NCI-H510A treated with DMSO at 0.1 percent for 48 hours (cell line): ENCODE measurements around the gene TAF6L.

Experiments used
- DNase-seq: peaks from one replicate; lab custom pipeline; 2025; lab: John Stamatoyannopoulos, UW

Gene TAF6L

DNA sequence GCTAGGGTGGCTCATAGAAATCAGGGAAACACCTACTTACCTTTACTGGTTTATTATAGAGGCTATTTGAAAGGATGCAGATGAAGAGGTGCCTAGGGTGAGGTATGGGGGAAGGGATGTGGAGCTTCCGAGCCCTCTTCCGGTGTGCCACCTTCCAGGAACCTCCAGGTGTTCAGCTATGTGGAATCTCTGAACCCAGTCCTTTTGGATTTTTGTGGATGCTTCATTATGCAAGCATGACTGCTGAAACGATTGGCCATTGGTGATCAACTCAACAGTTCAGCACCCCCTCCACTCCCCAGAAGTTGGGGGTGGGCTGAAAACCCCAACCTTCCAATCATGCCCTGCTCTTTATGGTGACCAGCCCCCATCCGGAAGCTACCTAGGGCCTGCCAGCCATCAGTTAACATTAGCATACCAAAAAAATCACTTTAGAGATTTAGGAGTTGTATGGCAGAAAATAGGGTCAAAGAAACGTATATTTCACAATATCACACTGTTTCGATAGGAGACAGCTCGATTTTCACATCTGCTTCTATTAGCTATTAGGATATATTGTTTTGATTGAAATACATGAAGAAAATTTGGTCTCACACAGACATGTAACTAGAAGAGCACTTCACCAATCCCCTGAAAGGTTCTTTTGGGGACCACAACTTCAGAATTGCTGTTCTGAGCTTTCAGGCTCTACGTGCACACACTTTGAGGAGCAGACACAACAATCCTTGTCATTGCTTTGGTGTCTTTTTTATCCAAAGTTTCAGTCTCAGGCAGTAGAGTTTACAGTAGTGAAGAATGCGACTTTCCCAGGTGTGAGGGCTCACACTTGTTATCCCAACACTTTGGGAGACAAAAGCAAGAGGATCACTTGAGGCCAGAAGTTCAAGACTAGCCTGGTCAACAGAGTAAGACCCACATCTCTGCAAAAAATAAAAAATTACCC is 13.1 kb upstream of the TAF6L start:
- no peak for DNase-seq

DNA sequence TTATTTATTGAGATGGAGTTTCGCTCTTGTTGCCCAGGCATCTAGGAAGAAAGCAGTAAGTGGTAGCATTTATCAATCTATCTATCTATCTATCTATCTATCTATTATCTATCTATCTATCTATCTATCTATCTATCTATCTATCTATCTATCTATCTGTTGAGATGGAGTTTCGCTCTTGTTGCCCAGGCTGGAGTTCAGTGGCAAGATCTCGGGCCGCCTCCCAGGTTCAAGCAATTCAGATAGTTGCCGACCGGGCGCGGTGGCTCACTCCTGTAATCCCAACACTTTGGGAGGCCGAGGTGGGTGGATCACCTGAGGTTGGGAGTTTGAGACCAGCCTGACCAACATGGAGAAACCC is 10.3 kb upstream of the TAF6L start:
- DNase-seq = peak; percentile 10

DNA sequence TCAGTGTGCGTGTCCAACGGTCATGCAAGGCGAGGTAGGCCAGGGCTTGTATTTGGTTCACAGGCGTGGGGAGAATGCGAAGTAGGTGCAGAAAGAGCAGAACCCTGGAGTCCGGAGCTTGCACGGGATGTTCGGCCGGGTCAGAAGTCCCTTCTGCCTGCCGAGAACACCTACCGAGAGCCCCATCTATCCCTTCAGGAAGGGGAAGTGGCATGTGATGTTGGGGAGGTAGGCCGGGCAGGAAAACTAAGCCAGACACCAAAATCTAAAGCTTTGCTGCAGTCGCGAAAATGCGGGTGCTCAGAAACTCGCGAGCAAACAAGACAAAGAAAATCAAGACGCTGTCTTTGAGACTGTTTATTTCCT is 435 bp upstream of the TAF6L start:
- DNase-seq = no peak

DNA sequence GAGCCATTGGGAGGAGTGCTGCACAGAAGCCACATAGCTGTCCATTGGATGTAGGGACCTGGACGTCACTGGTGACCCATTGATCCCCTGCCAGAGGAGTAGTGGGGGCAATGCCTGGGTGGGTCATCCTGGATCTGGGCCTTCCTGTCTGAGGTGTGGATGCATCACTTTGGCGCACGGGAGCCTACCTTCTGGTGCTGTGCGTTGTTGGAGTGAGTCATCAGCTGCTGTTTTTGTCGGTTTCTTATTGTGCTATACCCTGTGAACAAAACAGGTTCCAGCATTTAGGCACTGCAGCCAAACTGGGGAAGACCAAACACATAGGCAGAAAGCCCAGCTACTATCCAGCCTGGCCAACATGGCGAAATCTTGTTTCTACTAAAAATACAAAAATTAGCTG is 3.2 kb downstream of the TAF6L start:
- DNase-seq = no peak

DNA sequence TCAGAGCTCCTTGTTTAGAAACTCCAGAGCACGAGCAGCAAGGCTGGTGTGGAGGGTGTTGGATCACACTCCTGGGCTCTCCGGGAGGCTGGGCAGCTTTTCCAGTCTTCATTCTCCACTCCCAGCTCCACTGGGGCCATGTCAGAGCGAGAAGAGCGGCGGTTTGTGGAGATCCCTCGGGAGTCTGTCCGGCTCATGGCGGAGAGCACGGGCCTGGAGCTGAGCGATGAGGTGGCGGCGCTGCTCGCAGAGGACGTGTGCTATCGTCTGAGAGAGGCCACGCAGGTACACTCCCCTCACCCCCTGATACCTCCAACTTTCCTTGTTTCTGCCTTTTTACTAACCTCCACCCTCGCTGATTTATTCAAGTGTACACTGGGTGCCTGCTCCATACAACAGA is 4.5 kb downstream of the TAF6L start:
- no peak for DNase-seq

DNA sequence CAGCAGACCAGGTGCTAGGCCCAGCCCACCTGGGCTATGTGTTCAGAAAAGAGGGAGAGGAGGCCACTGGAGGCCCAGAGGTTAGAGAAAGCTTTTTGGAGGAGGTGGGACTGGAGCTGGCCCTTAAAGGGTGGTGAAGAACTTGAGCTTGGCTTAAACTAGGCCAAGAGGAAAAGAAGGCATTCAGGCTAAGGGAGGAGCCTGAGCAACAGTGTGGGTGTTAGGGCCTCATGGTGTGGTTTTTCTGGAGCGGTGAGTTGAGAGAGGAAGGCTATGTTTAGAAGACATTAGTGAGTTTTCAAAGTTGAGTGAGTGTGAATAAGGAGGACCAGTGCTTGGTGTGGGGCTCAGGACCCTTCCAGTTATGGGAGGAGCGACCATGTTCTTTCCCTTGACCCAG is 6.2 kb downstream of the TAF6L start:
- no peak for DNase-seq

DNA sequence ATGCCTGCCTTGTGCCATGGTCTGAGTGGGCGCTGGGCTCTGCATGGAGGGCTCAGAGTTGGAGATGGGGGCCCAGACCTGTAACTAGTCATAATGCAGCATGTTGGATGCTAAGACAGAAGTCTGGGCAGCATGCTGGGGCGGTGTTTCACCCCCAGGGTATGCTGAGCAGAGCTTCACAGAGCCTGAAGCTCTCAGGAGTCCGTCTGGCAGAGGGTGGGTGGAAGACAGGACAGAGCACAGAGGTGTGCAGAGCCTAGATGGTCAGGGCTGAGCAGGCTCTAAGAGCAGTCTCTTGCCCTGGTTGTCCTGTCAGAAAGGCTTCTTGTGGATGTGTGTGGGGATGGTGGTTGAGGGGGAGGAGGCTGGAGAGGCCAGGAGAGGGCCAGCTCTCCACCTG is 7.2 kb downstream of the TAF6L start:
- DNase-seq = no peak

DNA sequence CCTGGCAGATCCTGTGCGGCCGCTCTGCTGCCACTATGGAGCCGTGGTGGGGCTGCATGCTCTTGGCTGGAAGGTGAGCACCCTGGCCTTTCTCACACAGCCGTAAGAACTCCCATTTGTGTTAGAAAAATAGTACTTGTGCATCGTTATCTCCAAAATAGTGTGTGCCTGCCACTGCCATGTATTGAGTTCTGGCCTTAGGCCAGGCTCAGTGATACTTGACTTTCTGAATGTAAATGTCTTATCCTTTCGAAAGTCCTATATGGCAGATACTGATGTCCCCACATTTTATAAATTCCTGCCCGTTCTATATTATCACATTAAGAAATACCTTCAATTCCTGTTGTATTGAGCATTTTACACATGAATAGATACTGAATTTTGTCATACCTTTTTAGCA is 11.6 kb downstream of the TAF6L start:
- DNase-seq = no peak

DNA sequence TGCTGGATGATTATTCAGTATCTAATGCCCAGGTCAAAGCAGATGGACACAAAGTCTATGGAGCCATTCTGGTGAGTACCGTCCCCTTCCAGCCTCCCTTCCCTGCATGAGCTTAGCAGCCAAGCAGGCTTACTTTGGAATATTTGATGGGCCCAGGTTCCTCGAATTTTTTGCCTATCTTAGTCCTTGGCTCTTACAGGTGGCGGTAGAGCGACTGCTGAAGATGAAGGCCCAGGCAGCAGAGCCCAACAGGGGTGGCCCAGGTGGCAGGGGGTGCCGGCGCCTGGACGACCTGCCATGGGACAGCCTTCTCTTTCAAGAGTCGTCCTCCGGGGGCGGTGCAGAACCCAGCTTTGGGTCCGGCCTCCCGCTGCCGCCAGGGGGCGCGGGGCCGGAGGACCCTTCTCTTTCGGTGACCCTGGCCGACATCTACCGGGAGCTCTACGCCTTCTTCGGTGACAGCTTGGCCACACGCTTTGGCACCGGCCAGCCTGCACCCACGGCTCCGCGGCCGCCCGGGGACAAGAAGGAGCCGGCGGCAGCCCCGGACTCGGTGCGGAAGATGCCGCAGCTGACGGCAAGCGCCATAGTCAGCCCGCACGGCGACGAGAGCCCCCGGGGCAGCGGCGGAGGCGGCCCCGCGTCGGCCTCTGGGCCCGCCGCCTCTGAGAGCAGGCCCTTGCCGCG is 15.3 kb downstream of the TAF6L start:
- peak; percentile 70 for DNase-seq

DNA sequence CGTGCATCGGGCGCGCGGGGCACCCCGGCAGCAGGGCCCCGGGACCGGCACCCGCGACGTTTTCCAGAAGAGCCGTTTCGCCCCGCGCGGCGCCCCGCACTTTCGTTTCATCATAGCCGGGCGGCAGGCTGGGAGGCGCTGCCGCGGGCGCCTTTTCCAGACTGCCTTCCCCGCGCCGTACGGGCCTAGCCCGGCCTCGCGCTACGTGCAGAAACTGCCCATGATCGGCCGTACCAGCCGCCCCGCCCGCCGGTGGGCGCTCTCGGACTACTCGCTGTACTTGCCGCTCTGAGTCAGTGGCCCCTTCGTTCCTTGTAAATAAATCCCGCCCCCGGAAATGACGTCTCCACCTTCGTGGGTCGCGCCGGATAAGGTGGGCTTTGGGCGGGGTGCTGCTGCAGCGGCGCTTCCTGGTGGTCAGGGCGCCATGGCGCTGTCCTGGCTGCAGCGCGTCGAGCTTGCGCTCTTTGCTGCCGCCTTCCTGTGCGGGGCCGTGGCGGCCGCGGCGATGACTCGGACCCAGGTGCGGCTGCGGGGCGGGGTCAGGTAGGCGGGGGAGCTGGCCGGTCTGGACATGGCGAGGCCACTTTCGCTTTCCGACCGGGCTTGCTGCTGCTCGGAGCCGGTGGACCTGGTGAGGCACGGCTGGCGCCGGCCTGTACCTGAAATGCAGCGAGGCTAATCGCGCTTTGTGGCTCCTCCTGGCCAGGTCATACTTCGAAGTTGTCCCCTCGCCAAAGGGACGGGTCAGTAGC is 16.0 kb downstream of the TAF6L start, which contains the start of gene TMEM179B:
TMEM179B (plus strand) TSS at position 398 of the 755 bp plus-strand sequence; CDS start at position 428, 30 bp downstream.
- peak; percentile 95 for DNase-seq

DNA sequence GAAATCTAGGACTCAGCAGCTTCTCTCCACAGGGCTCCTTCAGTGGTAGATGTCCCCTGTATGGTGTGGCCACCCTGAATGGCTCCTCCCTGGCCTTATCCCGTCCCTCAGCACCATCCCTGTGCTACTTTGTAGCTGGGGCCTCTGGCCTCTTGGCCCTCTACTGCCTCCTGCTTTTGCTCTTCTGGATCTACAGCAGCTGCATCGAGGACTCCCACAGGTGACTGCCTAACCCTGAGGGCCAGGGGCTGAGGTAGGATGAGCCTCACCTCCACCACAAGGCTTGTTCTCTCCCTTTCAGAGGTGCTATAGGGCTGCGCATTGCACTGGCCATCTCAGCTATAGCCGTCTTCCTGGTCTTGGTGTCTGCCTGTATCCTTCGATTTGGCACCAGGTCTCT is 17.8 kb downstream of the TAF6L start:
- no peak for DNase-seq

DNA sequence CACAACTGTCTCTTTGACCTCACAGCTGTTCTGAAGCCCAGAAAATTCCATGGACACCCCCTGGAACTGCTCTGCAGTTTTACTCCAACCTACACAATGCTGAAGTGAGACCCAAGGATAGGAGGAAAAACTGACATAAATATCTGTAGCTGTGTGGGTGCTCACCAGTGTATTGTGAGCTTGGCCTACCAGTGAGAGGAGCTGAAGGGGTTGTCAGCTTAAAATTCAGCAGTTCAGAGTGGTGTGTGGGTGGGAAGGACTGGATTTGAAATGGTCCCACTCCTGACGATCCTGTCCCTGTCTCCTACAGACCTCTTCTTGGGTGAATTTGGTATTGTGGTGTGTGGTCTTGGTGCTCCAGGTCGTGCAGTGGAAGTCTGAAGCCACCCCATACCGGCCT is 18.4 kb downstream of the TAF6L start:
- DNase-seq = no peak

DNA sequence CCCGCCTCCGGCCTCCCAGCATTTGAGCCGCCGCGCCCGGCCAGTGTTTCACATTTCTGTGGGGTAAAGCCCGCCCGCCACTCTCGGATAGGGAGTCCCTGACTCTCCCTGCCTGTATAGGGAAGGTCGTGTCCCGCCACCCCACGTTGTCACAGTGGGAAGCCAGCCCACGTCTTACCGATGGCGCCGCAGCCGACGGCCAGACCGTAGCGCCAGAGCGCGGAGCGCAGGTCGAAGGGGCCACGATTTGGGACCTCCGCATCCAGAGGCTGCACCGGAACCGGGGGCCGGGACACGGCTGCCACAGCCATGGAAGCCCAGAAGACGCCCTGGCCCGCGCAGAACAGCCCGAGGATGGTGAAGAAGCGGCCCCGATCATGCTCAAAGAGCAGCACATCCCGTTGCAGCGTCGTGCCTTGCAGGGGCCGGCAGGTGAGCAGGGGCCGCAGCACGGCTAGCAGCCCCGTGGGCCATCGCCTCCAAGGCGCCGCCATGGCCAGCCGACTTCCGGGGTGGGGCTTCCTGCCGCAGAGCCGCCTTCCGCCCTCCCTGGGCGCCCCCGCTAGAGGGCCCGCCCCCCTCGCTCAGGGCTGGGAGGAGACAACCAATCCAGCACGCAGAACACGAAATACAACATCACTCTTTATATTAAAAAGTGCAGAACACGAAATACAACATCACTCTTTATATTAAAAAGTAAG is 20.5 kb downstream of the TAF6L start, which contains the start of gene TMEM223:
TMEM223 (minus strand) TSS at position 506 of the 701 bp plus-strand sequence; CDS start at position 494, 12 bp downstream.
- peak; percentile 86 for DNase-seq

DNA sequence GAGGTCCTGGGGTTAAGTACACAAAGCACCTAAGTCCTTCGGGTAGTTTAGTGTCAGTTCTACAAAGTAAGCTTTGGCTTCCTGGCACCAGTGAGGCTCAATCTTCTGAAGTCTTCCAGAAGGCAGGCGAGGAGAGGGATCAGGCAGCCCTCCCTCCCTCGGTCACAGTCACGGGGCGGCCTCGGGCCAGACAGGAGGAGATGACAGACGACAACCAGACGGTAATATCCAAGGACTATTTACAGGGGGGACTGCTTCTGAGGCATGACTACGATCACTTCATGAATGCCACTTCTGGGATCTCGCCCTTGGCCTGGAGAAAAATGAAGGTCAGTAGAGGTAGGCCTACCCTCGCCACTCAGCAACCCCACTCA is 21.0 kb downstream of the TAF6L start:
- no peak for DNase-seq

DNA sequence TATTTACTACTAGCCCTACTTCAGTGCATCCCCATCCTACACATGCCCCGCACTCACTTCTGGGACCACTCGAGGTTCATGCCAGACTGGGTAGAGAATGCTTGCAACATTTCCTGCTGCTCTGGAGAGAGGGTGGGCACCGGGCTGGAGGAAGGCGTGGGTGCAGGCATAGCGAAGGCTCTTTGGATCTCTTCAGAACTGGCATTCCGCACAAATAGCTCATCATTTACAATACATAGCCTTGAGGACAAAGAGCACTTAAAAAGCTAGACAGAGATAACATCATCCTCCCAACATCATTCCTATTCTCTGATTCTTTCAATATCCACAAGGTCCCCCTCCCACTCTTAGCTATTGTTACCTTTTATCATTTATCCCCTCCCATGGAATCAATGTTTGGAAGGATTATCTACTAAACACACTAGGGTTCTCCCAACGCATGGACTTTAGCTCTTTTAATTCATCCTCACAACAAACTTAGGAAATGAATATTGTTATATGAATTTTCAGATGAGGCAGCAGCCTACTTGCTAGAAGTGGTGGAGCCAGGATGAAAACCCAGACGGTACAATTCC is 23.1 kb downstream of the TAF6L start:
- no peak for DNase-seq

DNA sequence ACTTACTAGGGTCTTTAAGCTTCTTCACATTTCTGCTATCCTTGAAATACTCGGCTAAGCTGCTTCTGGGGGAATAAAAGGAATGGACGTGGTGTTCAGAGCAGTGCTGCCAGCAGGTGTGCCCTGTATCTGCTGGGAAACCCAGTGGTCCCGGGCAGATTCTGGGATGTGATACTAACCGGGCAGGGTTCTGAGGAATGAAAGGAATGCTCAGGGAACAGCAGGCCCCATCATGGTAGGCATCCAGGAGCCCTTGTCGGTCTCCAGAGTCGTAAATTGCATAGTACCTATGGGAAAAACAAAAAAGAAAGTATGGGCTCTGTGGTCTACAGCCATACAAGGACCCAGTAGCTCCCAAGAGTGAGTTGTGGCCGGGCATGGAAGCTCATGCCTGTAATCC is 25.1 kb downstream of the TAF6L start:
- no peak for DNase-seq

DNA sequence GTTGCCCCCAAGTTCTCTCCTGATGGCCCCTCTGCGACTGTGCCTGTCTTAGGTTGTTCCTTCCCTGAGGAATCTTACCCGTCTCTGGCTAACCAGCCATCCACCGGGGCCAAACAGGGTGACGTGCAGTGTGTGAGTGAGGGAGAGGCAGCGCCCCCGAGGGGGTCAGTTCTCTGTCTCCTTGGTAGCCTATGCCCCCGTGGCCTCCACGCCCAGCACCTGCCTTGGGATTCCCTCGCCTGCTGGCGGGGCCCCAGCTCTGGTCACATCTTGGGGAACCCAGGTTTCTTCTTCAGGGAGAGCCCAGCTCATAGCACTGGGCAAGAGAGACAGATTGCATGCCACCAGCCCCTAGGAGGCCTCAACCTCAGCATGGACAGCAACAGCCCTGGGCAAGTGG is 28.3 kb downstream of the TAF6L start:
- no peak for DNase-seq

DNA sequence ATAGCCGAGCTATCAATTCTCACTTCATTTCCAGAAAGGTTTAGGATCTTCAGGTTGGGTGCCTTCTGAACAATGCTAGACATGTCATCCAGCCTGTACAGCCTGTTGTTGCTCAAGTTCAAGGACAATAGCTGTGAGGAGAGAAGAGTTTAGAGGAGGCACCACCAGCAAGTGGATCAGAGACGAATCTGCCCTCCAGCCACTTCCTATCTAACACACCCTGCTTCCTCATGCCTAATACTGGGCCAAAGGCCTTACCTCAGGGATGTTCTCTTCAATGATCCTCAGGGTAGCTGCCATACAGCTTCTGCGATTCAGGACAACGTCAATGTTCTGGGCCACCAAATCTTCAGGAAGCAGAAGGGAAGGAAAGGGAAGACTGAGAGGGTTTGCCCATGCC is 29.9 kb downstream of the TAF6L start:
- no peak for DNase-seq

DNA sequence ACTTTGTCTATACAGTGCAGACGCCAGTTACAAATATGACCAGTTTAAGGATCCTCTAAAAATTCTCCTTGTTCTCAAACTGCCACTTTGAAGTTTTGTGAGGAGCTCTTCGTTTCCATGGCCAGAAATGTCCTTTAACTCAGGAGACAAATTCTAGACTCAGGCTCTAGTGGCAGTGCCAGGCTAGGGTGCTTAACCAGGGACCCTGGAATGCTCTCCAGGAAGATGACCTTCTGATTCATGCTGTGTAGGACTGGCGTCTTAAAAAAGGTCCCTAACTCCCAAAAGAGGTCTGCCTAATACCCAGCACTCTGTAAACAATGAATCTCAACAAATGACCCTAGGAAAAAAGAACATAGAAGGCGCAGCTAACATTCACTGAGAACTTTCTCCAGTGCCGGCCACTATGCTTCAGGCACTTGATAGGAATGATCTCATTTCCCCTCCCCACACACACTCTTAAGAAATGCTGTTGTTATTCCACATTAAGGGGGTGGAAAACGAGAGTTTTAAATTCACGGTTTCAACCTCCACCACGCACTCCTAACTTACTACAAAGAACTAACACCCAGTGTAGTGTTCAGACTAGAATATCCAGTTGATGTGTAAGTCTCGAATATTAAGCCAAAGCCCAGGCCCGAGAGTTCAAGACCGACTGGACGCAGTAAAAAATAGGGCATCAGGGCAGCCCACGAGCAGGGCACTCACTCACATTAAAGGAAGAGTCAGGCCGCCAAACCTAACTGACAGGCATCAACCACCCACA is 33.3 kb downstream of the TAF6L start:
- no peak for DNase-seq

DNA sequence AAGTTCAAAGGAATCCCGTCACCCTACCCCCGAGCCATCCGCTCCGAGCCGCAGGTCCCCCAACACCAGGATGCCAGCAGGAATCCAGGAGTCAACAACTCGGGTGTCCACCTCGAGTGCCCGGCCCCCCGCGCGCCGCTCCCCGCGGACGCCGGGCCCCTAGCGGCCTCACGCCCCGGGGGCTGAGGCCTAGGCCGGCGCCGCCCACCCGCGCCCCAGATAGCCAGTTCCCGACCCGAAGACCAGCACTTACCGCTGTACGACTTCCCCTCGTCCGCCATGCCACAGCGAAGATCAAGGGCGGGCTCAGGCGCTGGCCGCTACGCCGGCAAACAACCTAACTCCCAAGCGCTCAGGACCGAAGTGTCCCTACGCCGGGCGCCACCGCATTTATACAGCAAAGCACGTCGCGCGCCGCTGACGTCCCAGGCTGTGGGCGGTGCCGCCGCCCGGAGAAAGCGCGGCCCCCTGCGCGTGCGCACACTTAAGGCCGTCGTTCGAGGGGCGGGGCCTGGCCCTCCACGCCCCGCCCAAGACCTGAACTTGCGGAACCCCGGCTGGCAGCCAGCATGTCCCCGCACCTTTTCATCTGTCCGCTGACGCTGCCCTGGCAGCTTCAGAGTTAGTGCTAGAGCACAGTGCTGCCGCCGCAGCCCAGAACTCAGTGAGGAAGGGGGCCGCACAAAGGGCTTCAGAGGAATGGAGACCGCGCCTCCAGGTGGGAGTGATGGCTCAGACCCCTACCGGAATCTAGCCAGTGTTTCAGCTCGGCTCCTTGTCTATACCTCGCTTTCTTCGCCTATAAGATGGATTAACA is 34.1 kb downstream of the TAF6L start, which contains the start of gene NXF1:
NXF1 (minus strand) TSS at position 365 of the 817 bp plus-strand sequence; CDS start at position 281, 84 bp downstream.
- DNase-seq = peak; percentile 97
